SK-N-SH (cell line): ENCODE data around the gene MIOX. TPM values are rescaled to one million over a fixed set of nuclear protein-coding genes. Genes with fewer than 3 reads are reported as not detected.

Experiments
- CTCF ChIA-PET: fragments of 300-600, 350-600 bp; formaldehyde crosslinking; extraction: SDS; loops from one replicate; lab custom pipeline; 2021; lab: Yijun Ruan, JAX
- POLR2A ChIA-PET: fragments of 350-600 bp; sonication (Branson Sonifier 250); formaldehyde crosslinking; extraction: SDS; loops from one replicate; lab custom pipeline; 2020; ENCODE audit warnings: antibody characterized with exemption, inconsistent platforms; lab: Yijun Ruan, JAX
- DNase-seq: peaks from one replicate; pipeline ENCODE4 v3.0.0; 2012
- H2AFZ ChIP-seq: fragments of 200-600 bp; sonication (generic); 2 replicates; pipeline ENCODE4 v1.8.1; 2016; ENCODE audit warnings: antibody characterized with exemption, mild to moderate bottlenecking, low read depth
- H3F3A ChIP-seq: fragments of 200-600 bp; sonication (generic); replicated peaks from 2 replicates; pipeline ENCODE3; 2016; ENCODE audit warnings: antibody characterized with exemption, mild to moderate bottlenecking; ENCODE audit not compliant: insufficient read depth
- H3K27ac ChIP-seq, 2 experiments: fragments of 200-500 bp in 1 of 2; fragments of 200-600 bp in 1 of 2; sonication (Bioruptor generic) in 1 of 2; sonication (generic), shearing (Covaris generic) in 1 of 2; 2 replicates each; pipeline versions ENCODE4 v1.5.1 to v1.6.1; 2014 to 2016; ENCODE audit warnings: low read depth in 2 of 2, inconsistent platforms in 1 of 2, low read length in 1 of 2, mild to moderate bottlenecking in 1 of 2, mixed read lengths in 1 of 2
- H3K27me3 ChIP-seq: fragments of 200-600 bp; sonication (generic), shearing (Covaris generic); 2 replicates; pipeline ENCODE4 v1.6.1; 2016; ENCODE audit warnings: mixed run types; ENCODE audit not compliant: insufficient read depth
- H3K36me3 ChIP-seq, 2 experiments: fragments of 200-500 bp in 1 of 2; fragments of 200-600 bp in 1 of 2; sonication (Bioruptor generic) in 1 of 2; sonication (generic) in 1 of 2; replicated peaks in 1 of 2; 2 replicates each; pipeline versions ENCODE3 to v1.5.1; 2014 to 2016; ENCODE audit warnings: low read length in 1 of 2, mild to moderate bottlenecking in 1 of 2; ENCODE audit not compliant: insufficient read depth in 2 of 2, control insufficient read depth in 1 of 2
- H3K4me1 ChIP-seq, 2 experiments: fragments of 200-500 bp in 1 of 2; fragments of 200-600 bp in 1 of 2; sonication (Bioruptor generic) in 1 of 2; sonication (generic), shearing (Covaris generic) in 1 of 2; 2 replicates each; pipeline versions ENCODE4 v1.5.1 to v1.6.1; 2014 to 2016; ENCODE audit warnings: low read depth in 1 of 2, low read length in 1 of 2, mixed run types in 1 of 2; ENCODE audit not compliant: insufficient read depth in 2 of 2, control insufficient read depth in 1 of 2
- H3K4me2 ChIP-seq: fragments of 200-600 bp; sonication (generic), shearing (Covaris generic); 2 replicates; pipeline ENCODE4 v1.6.1; 2017; ENCODE audit warnings: mixed run types
- H3K4me3 ChIP-seq, 2 experiments: fragments of 200-500 bp in 1 of 2; fragments of 200-600 bp in 1 of 2; sonication (Bioruptor generic) in 1 of 2; sonication (generic), shearing (Covaris generic) in 1 of 2; 2 replicates each; pipeline versions ENCODE4 v1.5.1 to v1.8.1; 2014 to 2016; ENCODE audit warnings: low read depth in 2 of 2, inconsistent platforms in 1 of 2, low read length in 1 of 2, mild to moderate bottlenecking in 1 of 2, mixed read lengths in 1 of 2, moderate library complexity in 1 of 2
- H3K79me2 ChIP-seq: fragments of 200-600 bp; sonication (generic); 2 replicates; pipeline ENCODE4 v1.8.1; 2017; ENCODE audit warnings: mild to moderate bottlenecking; ENCODE audit not compliant: insufficient read depth
- H3K9ac ChIP-seq: fragments of 200-600 bp; sonication (generic); 2 replicates; pipeline ENCODE4 v1.6.1; 2017; ENCODE audit warnings: mixed run types
- H3K9me2 ChIP-seq: fragments of 200-600 bp; sonication (generic); 2 replicates; pipeline ENCODE4 v1.6.1; 2017; ENCODE audit warnings: mixed run types
- H3K9me3 ChIP-seq: fragments of 200-600 bp; sonication (generic); 2 replicates; pipeline ENCODE4 v1.6.1; 2017; ENCODE audit warnings: mixed run types, mild to moderate bottlenecking, moderate library complexity
- H4K20me1 ChIP-seq: fragments of 200-600 bp; sonication (generic); 2 replicates; pipeline ENCODE4 v1.6.1; 2017; ENCODE audit warnings: mild to moderate bottlenecking, mixed run types; ENCODE audit not compliant: insufficient read depth
- CHD2 ChIP-seq: fragments of 150-350 bp; IDR thresholded peaks from 2 replicates; pipeline ENCODE4 v1.6.1; 2018; ENCODE audit warnings: low read length; ENCODE audit not compliant: partially characterized antibody
- ELF1 ChIP-seq: IDR thresholded peaks from 2 replicates; pipeline ENCODE4 v1.4.0; 2012
- EP300 ChIP-seq, 2 experiments: IDR thresholded peaks; 2 replicates each; pipeline versions ENCODE4 v1.4.0 to v1.6.1; 2012; ENCODE audit warnings: borderline replicate concordance in 1 of 2, low read depth in 1 of 2, low read length in 1 of 2
- EZH2phosphoT487 ChIP-seq: fragments of 200-600 bp; sonication (generic); IDR thresholded peaks from 2 replicates; pipeline ENCODE4 v1.6.1; 2017; ENCODE audit warnings: low read depth, mixed run types, mild to moderate bottlenecking, antibody characterized with exemption, moderate library complexity, borderline replicate concordance
- FOSL2 ChIP-seq: IDR thresholded peaks from 2 replicates; pipeline ENCODE4 v1.4.0; 2012; ENCODE audit warnings: low read depth, mild to moderate bottlenecking, moderate library complexity, borderline replicate concordance
- FOXJ3 ChIP-seq: sonication (generic); formaldehyde crosslinking; IDR thresholded peaks from 2 replicates; pipeline ENCODE4 v1.5.1; 2020; ENCODE audit warnings: mild to moderate bottlenecking, missing genetic modification reagents
- FOXM1 ChIP-seq: IDR thresholded peaks from 2 replicates; pipeline ENCODE4 v1.4.0; 2012; ENCODE audit warnings: low read depth, mild to moderate bottlenecking
- GABPA ChIP-seq: IDR thresholded peaks from 2 replicates; pipeline ENCODE4 v1.4.0; 2012; ENCODE audit warnings: low read depth, mild to moderate bottlenecking
- GATA2 ChIP-seq: sonication (generic); formaldehyde crosslinking; IDR thresholded peaks from 2 replicates; pipeline ENCODE4 v1.5.0; 2020; ENCODE audit warnings: mild to moderate bottlenecking, missing genetic modification reagents
- JUND ChIP-seq: IDR thresholded peaks from 2 replicates; pipeline ENCODE4 v1.4.0; 2012
- MXI1 ChIP-seq: IDR thresholded peaks from 2 replicates; pipeline ENCODE4 v1.6.1; 2012; ENCODE audit warnings: mild to moderate bottlenecking, low read depth, low read length, improper control_type of control experiment
- NFIC ChIP-seq: IDR thresholded peaks from 2 replicates; pipeline ENCODE4 v1.4.0; 2012; ENCODE audit warnings: borderline replicate concordance
- RAD21 ChIP-seq: IDR thresholded peaks from 2 replicates; pipeline ENCODE4 v1.6.1; 2012; ENCODE audit warnings: mild to moderate bottlenecking, low read length
- RCOR1 ChIP-seq: fragments of 150-350 bp; IDR thresholded peaks from 2 replicates; pipeline ENCODE4 v1.6.1; 2017; ENCODE audit warnings: antibody characterized with exemption, low read length
- RFX5 ChIP-seq: IDR thresholded peaks from 2 replicates; pipeline ENCODE4 v1.6.1; 2012; ENCODE audit warnings: mild to moderate bottlenecking, improper control_type of control experiment, low read length
- RXRA ChIP-seq: IDR thresholded peaks from 2 replicates; pipeline ENCODE4 v1.4.0; 2012; ENCODE audit warnings: low read depth, mild to moderate bottlenecking, borderline replicate concordance
- TAF1 ChIP-seq: IDR thresholded peaks from 2 replicates; pipeline ENCODE4 v1.6.1; 2012; ENCODE audit warnings: low read depth, mild to moderate bottlenecking, low read length, moderate library complexity, borderline replicate concordance
- YY1 ChIP-seq: IDR thresholded peaks from 2 replicates; pipeline ENCODE4 v1.4.0; 2012; ENCODE audit warnings: low read depth, mild to moderate bottlenecking
- WGBS: methylation state at CpG from one replicate; pipeline ENCODE4 v1.1.6; 2017; ENCODE audit warnings: low lambda C conversion rate; 5-methylcytosine and 5-hydroxymethylcytosine counted together
- polyA plus RNA-seq, 3 experiments: library from polyadenylated mRNA; depleted of rRNA; stranded (reverse); fragments of >200 nt; gene quantifications; 2 replicates each; pipeline ENCODE4 v1.2.3, GENCODE V29; 2012
- TF ChIP-seq, protein P1 (sequence below): IDR thresholded peaks from 2 replicates; pipeline ENCODE4 v1.4.0; 2012; ENCODE audit warnings: low read depth, borderline replicate concordance
- TF ChIP-seq, protein P2 (sequence below): IDR thresholded peaks from 2 replicates; pipeline ENCODE4 v1.4.0; 2012; ENCODE audit warnings: low read depth, borderline replicate concordance
- TF ChIP-seq, protein P3 (sequence below): fragments of 150-350 bp; IDR thresholded peaks from 2 replicates; pipeline ENCODE4 v1.6.1; 2017; ENCODE audit warnings: antibody characterized with exemption, low read length, low read depth, borderline replicate concordance
- TF ChIP-seq, protein P4 (sequence below): IDR thresholded peaks from 2 replicates; pipeline ENCODE4 v1.6.1; 2012; ENCODE audit warnings: mild to moderate bottlenecking, low read depth, low read length, moderate library complexity

The MIOX gene
- polyA plus RNA-seq, 1 of the 3 experiments (the other 2 are of a cell fraction), result 0.05 TPM

DNA sequence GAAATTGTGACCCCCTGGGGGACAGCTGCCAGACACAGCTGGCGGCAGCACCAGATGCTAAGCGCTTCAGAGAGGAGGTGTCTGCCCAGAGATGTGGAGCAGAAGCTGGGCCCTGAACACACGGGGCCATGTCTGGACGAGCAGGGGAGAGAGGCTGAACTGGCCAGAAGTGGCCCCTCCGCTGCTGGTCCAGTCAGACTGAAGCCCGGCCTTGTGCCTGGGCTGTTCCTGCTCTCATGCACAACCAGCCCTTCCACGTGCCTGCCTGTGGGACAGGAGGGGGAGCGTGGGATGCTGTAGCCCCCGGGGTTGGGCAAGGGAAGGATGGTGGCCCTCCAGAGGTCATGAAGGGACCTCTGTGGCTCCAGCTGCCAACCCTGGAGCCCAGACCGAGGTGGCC lies 3.6 kb upstream of the MIOX start:
- DNase-seq, result no peak
- no peak overlapping the region for H3K27ac ChIP-seq
- no peaks in the 10 kb centered on the region for H3K9me2 ChIP-seq
- ChIA-PET POLR2A (no interaction called here), CTCF (no interaction called here)
- H3K9me3 ChIP-seq, result no peaks in the 10 kb centered on the region
- H4K20me1 ChIP-seq, result no peaks in the 10 kb centered on the region
- no peaks in the 10 kb centered on the region for H3K36me3 ChIP-seq
- H3K4me1 ChIP-seq, result peaks cover 0 to 2% of the 10 kb centered on the region in 2 experiments; a peak in 1 of 4 replicates
- no peaks in the 10 kb centered on the region for H3F3A ChIP-seq
- no peak overlapping the region for H3K4me3 ChIP-seq
- H3K9ac ChIP-seq, result no peak overlapping the region
- TF ChIP-seq CHD2, result no peak
- no peak for TF ChIP-seq EZH2phosphoT487
- no peak for TF ChIP-seq RAD21
- no peak for TF ChIP-seq YY1
- TF ChIP-seq, protein P1, sequence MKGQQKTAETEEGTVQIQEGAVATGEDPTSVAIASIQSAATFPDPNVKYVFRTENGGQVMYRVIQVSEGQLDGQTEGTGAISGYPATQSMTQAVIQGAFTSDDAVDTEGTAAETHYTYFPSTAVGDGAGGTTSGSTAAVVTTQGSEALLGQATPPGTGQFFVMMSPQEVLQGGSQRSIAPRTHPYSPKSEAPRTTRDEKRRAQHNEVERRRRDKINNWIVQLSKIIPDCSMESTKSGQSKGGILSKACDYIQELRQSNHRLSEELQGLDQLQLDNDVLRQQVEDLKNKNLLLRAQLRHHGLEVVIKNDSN, result no peak
- TF ChIP-seq FOXJ3 (CRISPR knock-in tag), result no peak
- no peak for TF ChIP-seq RFX5
- TF ChIP-seq FOSL2, result no peak
- TF ChIP-seq ELF1, result no peak
- TF ChIP-seq NFIC, result no peak
- TF ChIP-seq RXRA, result no peak
- TF ChIP-seq, protein P2, sequence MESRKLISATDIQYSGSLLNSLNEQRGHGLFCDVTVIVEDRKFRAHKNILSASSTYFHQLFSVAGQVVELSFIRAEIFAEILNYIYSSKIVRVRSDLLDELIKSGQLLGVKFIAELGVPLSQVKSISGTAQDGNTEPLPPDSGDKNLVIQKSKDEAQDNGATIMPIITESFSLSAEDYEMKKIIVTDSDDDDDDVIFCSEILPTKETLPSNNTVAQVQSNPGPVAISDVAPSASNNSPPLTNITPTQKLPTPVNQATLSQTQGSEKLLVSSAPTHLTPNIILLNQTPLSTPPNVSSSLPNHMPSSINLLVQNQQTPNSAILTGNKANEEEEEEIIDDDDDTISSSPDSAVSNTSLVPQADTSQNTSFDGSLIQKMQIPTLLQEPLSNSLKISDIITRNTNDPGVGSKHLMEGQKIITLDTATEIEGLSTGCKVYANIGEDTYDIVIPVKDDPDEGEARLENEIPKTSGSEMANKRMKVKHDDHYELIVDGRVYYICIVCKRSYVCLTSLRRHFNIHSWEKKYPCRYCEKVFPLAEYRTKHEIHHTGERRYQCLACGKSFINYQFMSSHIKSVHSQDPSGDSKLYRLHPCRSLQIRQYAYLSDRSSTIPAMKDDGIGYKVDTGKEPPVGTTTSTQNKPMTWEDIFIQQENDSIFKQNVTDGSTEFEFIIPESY, result no peak
- TF ChIP-seq, all 33 proteins: peak for 0
- Histone ChIP-seq H2AFZ (no peak overlapping the region), H3K4me2 (no peak overlapping the region), H3K79me2 (no peaks in the 10 kb centered on the region), H3K27me3 (peaks cover 10% of the 10 kb centered on the region; the same call in 1 of the 2 replicates)
- WGBS, result 93% methylated on average over 3 of the region's 10 CpGs

DNA sequence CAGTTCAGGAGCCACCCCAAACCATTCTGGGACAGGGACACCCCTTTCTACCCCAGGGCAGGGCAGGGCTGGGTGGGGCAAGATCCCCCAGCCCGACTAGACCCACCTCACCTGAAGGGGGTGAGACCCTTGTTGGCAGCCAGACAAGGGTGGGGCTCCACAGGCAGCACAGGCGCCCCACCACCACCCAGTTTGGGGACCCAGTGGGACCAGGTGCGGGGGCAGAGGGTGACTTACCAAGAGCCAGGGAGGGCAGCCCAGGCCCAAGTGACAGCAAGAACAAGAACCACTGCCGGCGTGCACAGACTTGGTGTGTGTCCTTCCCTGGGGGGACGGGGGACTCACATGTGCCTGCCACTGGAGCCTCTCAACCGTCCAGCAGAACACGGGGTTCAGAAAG lies 3.1 kb upstream of the MIOX start:
- Histone ChIP-seq H3F3A (no peaks in the 10 kb centered on the region), H3K79me2 (no peaks in the 10 kb centered on the region), H3K27me3 (peaks cover 10% of the 10 kb centered on the region; the same call in 1 of the 2 replicates), H3K9me3 (no peaks in the 10 kb centered on the region), H2AFZ (no peak overlapping the region), H3K9me2 (no peaks in the 10 kb centered on the region), H3K4me1 (peaks cover 0 to 2% of the 10 kb centered on the region in 2 experiments; a peak in 1 of 4 replicates), H3K36me3 (no peaks in the 10 kb centered on the region), H4K20me1 (no peaks in the 10 kb centered on the region), H3K4me2 (no peak overlapping the region), H3K9ac (no peak overlapping the region), H3K27ac (no peak overlapping the region), H3K4me3 (no peak overlapping the region)
- no peak for DNase-seq
- POLR2A ChIA-PET, result no interaction called here
- TF ChIP-seq YY1 (no peak), RCOR1 (no peak), GABPA (no peak), FOXJ3 (CRISPR knock-in tag) (no peak), JUND (no peak), EZH2phosphoT487 (no peak), EP300 (IDR thresholded peaks at IDR 0.05; ENCODE audit: borderline replicate concordance in 1 of 2, low read depth in 1 of 2, low read length in 1 of 2) (no peak), ELF1 (no peak), NFIC (no peak), TAF1 (no peak), CHD2 (no peak), RFX5 (no peak), FOXM1 (no peak), GATA2 (CRISPR knock-in tag) (no peak), MXI1 (no peak)
- TF ChIP-seq, protein P3, sequence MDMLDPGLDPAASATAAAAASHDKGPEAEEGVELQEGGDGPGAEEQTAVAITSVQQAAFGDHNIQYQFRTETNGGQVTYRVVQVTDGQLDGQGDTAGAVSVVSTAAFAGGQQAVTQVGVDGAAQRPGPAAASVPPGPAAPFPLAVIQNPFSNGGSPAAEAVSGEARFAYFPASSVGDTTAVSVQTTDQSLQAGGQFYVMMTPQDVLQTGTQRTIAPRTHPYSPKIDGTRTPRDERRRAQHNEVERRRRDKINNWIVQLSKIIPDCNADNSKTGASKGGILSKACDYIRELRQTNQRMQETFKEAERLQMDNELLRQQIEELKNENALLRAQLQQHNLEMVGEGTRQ, result no peak
- TF ChIP-seq, protein P4, sequence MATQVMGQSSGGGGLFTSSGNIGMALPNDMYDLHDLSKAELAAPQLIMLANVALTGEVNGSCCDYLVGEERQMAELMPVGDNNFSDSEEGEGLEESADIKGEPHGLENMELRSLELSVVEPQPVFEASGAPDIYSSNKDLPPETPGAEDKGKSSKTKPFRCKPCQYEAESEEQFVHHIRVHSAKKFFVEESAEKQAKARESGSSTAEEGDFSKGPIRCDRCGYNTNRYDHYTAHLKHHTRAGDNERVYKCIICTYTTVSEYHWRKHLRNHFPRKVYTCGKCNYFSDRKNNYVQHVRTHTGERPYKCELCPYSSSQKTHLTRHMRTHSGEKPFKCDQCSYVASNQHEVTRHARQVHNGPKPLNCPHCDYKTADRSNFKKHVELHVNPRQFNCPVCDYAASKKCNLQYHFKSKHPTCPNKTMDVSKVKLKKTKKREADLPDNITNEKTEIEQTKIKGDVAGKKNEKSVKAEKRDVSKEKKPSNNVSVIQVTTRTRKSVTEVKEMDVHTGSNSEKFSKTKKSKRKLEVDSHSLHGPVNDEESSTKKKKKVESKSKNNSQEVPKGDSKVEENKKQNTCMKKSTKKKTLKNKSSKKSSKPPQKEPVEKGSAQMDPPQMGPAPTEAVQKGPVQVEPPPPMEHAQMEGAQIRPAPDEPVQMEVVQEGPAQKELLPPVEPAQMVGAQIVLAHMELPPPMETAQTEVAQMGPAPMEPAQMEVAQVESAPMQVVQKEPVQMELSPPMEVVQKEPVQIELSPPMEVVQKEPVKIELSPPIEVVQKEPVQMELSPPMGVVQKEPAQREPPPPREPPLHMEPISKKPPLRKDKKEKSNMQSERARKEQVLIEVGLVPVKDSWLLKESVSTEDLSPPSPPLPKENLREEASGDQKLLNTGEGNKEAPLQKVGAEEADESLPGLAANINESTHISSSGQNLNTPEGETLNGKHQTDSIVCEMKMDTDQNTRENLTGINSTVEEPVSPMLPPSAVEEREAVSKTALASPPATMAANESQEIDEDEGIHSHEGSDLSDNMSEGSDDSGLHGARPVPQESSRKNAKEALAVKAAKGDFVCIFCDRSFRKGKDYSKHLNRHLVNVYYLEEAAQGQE, result no peak
- 100% methylated on average over 4 of the region's 8 CpGs for WGBS
- CTCF ChIA-PET, result interaction anchor here (3.2 kb wide), 1 partner anchor 14 kb away, joined by 12 read pairs; no protein-coding TSS in a partner anchor
